ENCODE data around the gene FRAS1.

DNA sequence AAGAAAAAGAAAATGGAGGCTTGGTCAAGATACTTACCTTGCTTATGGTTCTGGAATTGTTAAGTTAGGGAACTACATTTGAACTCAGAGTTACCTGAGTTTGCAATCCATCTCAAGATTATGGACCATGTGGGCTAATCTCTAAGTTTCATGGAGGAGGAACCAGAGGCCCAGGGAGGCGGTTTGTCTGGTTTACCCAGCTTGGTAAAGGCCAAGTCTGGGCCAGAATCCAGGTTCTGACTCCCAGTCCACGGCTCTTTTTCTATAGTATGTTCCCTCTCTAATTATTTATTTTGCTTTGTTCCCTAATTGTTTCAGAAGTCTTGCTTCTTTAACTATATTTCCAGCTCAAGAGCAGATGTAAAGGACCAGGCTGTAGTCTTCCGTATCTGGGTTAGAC lies 168.1 kb downstream of the FRAS1 start:
- TF ChIP-seq, protein P1, sequence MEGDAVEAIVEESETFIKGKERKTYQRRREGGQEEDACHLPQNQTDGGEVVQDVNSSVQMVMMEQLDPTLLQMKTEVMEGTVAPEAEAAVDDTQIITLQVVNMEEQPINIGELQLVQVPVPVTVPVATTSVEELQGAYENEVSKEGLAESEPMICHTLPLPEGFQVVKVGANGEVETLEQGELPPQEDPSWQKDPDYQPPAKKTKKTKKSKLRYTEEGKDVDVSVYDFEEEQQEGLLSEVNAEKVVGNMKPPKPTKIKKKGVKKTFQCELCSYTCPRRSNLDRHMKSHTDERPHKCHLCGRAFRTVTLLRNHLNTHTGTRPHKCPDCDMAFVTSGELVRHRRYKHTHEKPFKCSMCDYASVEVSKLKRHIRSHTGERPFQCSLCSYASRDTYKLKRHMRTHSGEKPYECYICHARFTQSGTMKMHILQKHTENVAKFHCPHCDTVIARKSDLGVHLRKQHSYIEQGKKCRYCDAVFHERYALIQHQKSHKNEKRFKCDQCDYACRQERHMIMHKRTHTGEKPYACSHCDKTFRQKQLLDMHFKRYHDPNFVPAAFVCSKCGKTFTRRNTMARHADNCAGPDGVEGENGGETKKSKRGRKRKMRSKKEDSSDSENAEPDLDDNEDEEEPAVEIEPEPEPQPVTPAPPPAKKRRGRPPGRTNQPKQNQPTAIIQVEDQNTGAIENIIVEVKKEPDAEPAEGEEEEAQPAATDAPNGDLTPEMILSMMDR (IDR thresholded peaks at IDR 0.05), result no peak
- TF ChIP-seq EP300 (IDR thresholded peaks at IDR 0.05), result no peak
- no peak for TF ChIP-seq POLR2A (IDR thresholded peaks at IDR 0.05; ENCODE audit: low read length)
- no peak for TF ChIP-seq KDM1A (IDR thresholded peaks at IDR 0.05; ENCODE audit: low read depth)
- TF ChIP-seq NR3C1 (IDR thresholded peaks at IDR 0.05), result no peak
- TF ChIP-seq EHMT2 (IDR thresholded peaks at IDR 0.05; ENCODE audit: low read depth), result no peak
- TF ChIP-seq HDAC2 (IDR thresholded peaks at IDR 0.05), result no peak
- TF ChIP-seq MAFK (IDR thresholded peaks at IDR 0.05; ENCODE audit: partially characterized antibody), result no peak
- TF ChIP-seq JUN (IDR thresholded peaks at IDR 0.05), result no peak
- no peak for TF ChIP-seq JUNB (IDR thresholded peaks at IDR 0.05)
- TF ChIP-seq CEBPB (IDR thresholded peaks at IDR 0.05), result no peak
- no peak for TF ChIP-seq ZFP36 (IDR thresholded peaks at IDR 0.05; ENCODE audit: borderline replicate concordance, partially characterized antibody)
